PC-9 (cell line): ENCODE results near the gene LMBR1L.

Source experiments
- EZH2 ChIP-seq: fragments of 200-600 bp; sonication (generic); IDR thresholded peaks from 2 replicates; pipeline ENCODE4 v1.8.0; 2017; ENCODE audit warnings: antibody characterized with exemption, low read depth
- TF ChIP-seq, protein P1 (sequence below): fragments of 200-600 bp; sonication (generic); conservative IDR thresholded peaks from 2 replicates; pipeline ENCODE4 v1.6.1; 2017; ENCODE audit warnings: mixed run types, antibody characterized with exemption, mild to moderate bottlenecking, moderate library complexity

DNA sequence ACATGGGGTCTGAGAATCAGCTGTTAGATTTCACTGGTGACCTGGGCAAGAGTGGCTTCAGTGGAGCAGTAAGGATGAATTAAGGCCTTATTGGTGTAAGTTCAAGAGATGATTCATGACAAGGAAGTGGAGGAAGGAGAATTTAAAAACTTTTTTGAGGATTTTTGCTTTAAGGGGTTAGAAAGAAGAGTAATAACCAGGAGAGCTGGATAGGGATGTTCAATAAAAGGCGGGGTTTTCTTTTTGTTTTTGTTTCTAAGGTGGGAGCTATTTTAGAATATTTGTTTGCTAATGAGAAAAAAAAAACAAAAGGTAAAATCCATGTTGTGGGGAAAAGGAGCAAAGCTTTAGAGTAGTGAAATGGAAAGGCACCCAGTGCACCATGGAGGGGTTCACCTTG, 35.8 kb upstream of the LMBR1L start:
- TF ChIP-seq EZH2, result no peak
- TF ChIP-seq, protein P1, sequence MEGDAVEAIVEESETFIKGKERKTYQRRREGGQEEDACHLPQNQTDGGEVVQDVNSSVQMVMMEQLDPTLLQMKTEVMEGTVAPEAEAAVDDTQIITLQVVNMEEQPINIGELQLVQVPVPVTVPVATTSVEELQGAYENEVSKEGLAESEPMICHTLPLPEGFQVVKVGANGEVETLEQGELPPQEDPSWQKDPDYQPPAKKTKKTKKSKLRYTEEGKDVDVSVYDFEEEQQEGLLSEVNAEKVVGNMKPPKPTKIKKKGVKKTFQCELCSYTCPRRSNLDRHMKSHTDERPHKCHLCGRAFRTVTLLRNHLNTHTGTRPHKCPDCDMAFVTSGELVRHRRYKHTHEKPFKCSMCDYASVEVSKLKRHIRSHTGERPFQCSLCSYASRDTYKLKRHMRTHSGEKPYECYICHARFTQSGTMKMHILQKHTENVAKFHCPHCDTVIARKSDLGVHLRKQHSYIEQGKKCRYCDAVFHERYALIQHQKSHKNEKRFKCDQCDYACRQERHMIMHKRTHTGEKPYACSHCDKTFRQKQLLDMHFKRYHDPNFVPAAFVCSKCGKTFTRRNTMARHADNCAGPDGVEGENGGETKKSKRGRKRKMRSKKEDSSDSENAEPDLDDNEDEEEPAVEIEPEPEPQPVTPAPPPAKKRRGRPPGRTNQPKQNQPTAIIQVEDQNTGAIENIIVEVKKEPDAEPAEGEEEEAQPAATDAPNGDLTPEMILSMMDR, result no peak
